ENCODE results near the gene SLC7A14. TPM values are rescaled to one million over a fixed set of nuclear protein-coding genes. Genes with fewer than 3 reads are reported as not detected.

The SLC7A14 gene
- total RNA-seq, 1 experiment from 2014 or later, result not detected

GRCh38 chr3:170600005-170600624 lies 14.2 kb upstream of the SLC7A14 start:
- Histone ChIP-seq H3K27me3 (ENCODE audit: low read length) (no peaks in the 10 kb centered on the region), H3K9ac (ENCODE audit: low read length) (no peak overlapping the region), H2AFZ (ENCODE audit: low read length) (no peak overlapping the region), H3K4me1 (ENCODE audit: insufficient read depth, low read length) (no peaks in the 10 kb centered on the region), H3F3A (ENCODE audit: low read length, unreplicated experiment) (no peaks in the 10 kb centered on the region), H3K27ac (ENCODE audit: low read length) (no peak overlapping the region), H3K4me3 (ENCODE audit: low read length) (no peak overlapping the region), H3K9me3 (ENCODE audit: low read length) (no peaks in the 10 kb centered on the region), H3K9me2 (replicated peaks; ENCODE audit: low read length) (0 out of 2 replicates have a peak, but pooled peaks cover 5% of the 10 kb centered on the region), H4K20me1 (ENCODE audit: low read length) (no peaks in the 10 kb centered on the region), H3K4me2 (ENCODE audit: low read length) (no peak overlapping the region), H3K79me2 (ENCODE audit: low read length) (no peaks in the 10 kb centered on the region), H3K36me3 (ENCODE audit: low read depth, low read length) (no peaks in the 10 kb centered on the region)
- TF ChIP-seq CTCF (conservative IDR thresholded peaks at IDR 0.05; ENCODE audit: low read depth, low read length), result no peak
- ChIA-PET POLR2A (ENCODE audit: unreplicated experiment) (no interaction called here), CTCF (no interaction called here)
- no TSS peak for BruUV-seq (replicated peaks)
- ATAC-seq (no peak), DNase-seq (no peak)
- intact Hi-C loops (cut with micrococcal nuclease), result loop anchor here (10.0 kb wide), 1 partner anchor 185 kb away; the partner anchor contains the start of gene CLDN11

- no peak for ATAC-seq
- intact Hi-C loops (cut with micrococcal nuclease), result no loop called here
- no TSS peak for BruUV-seq (replicated peaks)
Observed at GRCh38 chr3:170599091-170599490, 13.2 kb upstream of the SLC7A14 start.

GRCh38 chr3:170598091-170598502 lies 12.2 kb upstream of the SLC7A14 start:
- H3K4me1 ChIP-seq (ENCODE audit: insufficient read depth, low read length), result no peaks in the 10 kb centered on the region
- H3K27ac ChIP-seq (ENCODE audit: low read length), result no peak overlapping the region
- ChIA-PET CTCF (no interaction called here), POLR2A (ENCODE audit: unreplicated experiment) (no interaction called here)
- H3K9me3 ChIP-seq (ENCODE audit: low read length), result no peaks in the 10 kb centered on the region
- no peak for DNase-seq
- no peaks in the 10 kb centered on the region for H3F3A ChIP-seq (ENCODE audit: low read length, unreplicated experiment)
- H3K9ac ChIP-seq (ENCODE audit: low read length), result no peak overlapping the region
- no peak for ATAC-seq
- H3K79me2 ChIP-seq (ENCODE audit: low read length), result no peaks in the 10 kb centered on the region
- no peaks in the 10 kb centered on the region for H4K20me1 ChIP-seq (ENCODE audit: low read length)
- intact Hi-C loops (cut with micrococcal nuclease), result no loop called here
- 0 out of 2 replicates have a peak, but pooled peaks cover under 1% of the 10 kb centered on the region for H3K9me2 ChIP-seq (replicated peaks; ENCODE audit: low read length)
- BruUV-seq (replicated peaks), result no TSS peak
- no peak overlapping the region for H2AFZ ChIP-seq (ENCODE audit: low read length)
- no peaks in the 10 kb centered on the region for H3K27me3 ChIP-seq (ENCODE audit: low read length)
- H3K4me2 ChIP-seq (ENCODE audit: low read length), result no peak overlapping the region
- TF ChIP-seq EZH2phosphoT487 (IDR thresholded peaks at IDR 0.05; ENCODE audit: borderline replicate concordance, low read length) (no peak), EZH2 (IDR thresholded peaks at IDR 0.05; ENCODE audit: low read length, unreplicated experiment) (no peak), CTCF (conservative IDR thresholded peaks at IDR 0.05; ENCODE audit: low read depth, low read length) (no peak)
- H3K36me3 ChIP-seq (ENCODE audit: low read depth, low read length), result no peaks in the 10 kb centered on the region
- no peak overlapping the region for H3K4me3 ChIP-seq (ENCODE audit: low read length)

More at GRCh38 chr3:170599091-170599490, 13.2 kb upstream of the SLC7A14 start:
- no peaks in the 10 kb centered on the region for H3K4me1 ChIP-seq (ENCODE audit: insufficient read depth, low read length)
- no peaks in the 10 kb centered on the region for H3K79me2 ChIP-seq (ENCODE audit: low read length)
- H2AFZ ChIP-seq (ENCODE audit: low read length), result no peak overlapping the region
- no peak for DNase-seq
- H3K36me3 ChIP-seq (ENCODE audit: low read depth, low read length), result no peaks in the 10 kb centered on the region
- ChIA-PET CTCF (no interaction called here), POLR2A (ENCODE audit: unreplicated experiment) (no interaction called here)
- no peak overlapping the region for H3K9ac ChIP-seq (ENCODE audit: low read length)
- no peak overlapping the region for H3K4me3 ChIP-seq (ENCODE audit: low read length)
- no peak overlapping the region for H3K27ac ChIP-seq (ENCODE audit: low read length)
- no peaks in the 10 kb centered on the region for H3K27me3 ChIP-seq (ENCODE audit: low read length)
- H3K9me3 ChIP-seq (ENCODE audit: low read length), result no peaks in the 10 kb centered on the region
- no peak for TF ChIP-seq EZH2phosphoT487 (IDR thresholded peaks at IDR 0.05; ENCODE audit: borderline replicate concordance, low read length)
- no peak for TF ChIP-seq EZH2 (IDR thresholded peaks at IDR 0.05; ENCODE audit: low read length, unreplicated experiment)
- TF ChIP-seq CTCF (conservative IDR thresholded peaks at IDR 0.05; ENCODE audit: low read depth, low read length), result no peak
- 0 out of 2 replicates have a peak, but pooled peaks cover 5% of the 10 kb centered on the region for H3K9me2 ChIP-seq (replicated peaks; ENCODE audit: low read length)
- H3K4me2 ChIP-seq (ENCODE audit: low read length), result no peak overlapping the region
- H4K20me1 ChIP-seq (ENCODE audit: low read length), result no peaks in the 10 kb centered on the region
- no peaks in the 10 kb centered on the region for H3F3A ChIP-seq (ENCODE audit: low read length, unreplicated experiment)

All from PC-3 (cell line).